Large intestine (tissue), 3 donors: ENCODE data around the gene COX7A1. TPM values are rescaled to one million over a fixed set of nuclear protein-coding genes. Genes with fewer than 3 reads are reported as not detected.

Experiments
- DNase-seq, 2 donors: peaks; one replicate each; pipeline versions ENCODE4 v3.0.0 to v3.0.0-alpha.2; 2013
- H3K27ac ChIP-seq: one replicate; pipeline ENCODE4 v1.5.1; 2013; ENCODE audit warnings: low read length
- H3K27me3 ChIP-seq: 2 replicates; pipeline ENCODE4 v1.6.1; 2013; ENCODE audit warnings: low read length; ENCODE audit not compliant: control insufficient read depth, insufficient read depth
- H3K36me3 ChIP-seq: 2 replicates; pipeline ENCODE4 v1.6.1; 2013; ENCODE audit warnings: low read length; ENCODE audit not compliant: control insufficient read depth, insufficient read depth
- H3K4me1 ChIP-seq: one replicate; pipeline ENCODE4 v1.6.1; 2013; ENCODE audit warnings: low read length; ENCODE audit not compliant: control insufficient read depth, insufficient read depth
- H3K4me3 ChIP-seq: one replicate; pipeline ENCODE4 v1.5.1; 2013; ENCODE audit warnings: low read length
- H3K9me3 ChIP-seq: one replicate; pipeline ENCODE4 v1.6.1; 2013; ENCODE audit warnings: mild to moderate bottlenecking, low read depth, low read length, moderate library complexity; ENCODE audit not compliant: control insufficient read depth
- WGBS: methylation state at CpG from one replicate; pipeline ENCODE4 v1.1.5; 2013; ENCODE audit warnings: low lambda C conversion rate; ENCODE audit not compliant: insufficient coverage; 5-methylcytosine and 5-hydroxymethylcytosine counted together
- polyA plus RNA-seq: library from polyadenylated mRNA; unstranded; fragments of 120-200 nt; gene quantifications from one replicate; pipeline ENCODE4 v1.2.1, GENCODE V29; 2013

COX7A1 gene
- polyA plus RNA-seq, 1 donor = 11.5 TPM

DNA sequence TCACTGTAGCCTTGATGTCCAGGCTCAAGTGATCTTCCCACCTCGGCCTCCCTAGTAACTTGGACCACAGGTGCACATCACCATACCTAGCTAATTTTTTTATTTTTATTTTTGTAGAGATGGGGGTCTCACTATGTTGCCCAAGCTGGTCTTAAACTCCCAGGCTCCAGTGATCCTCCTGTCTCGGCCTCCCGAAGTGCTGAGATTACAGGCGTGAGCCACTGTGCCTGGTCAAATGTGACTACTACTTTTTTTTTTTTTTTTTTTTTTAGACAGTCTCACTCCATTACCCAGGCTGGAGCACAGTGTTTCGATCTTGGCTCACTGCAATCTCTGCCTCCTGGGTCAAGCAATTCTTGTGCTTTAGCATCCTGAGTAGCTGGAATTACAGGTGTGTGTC lies 20.6 kb upstream of the COX7A1 start:
- Histone ChIP-seq H3K27me3 (no peaks in the 10 kb centered on the region), H3K4me3 (no peak overlapping the region), H3K4me1 (peaks cover 13% of the 10 kb centered on the region), H3K27ac (no peak overlapping the region), H3K36me3 (no peaks in the 10 kb centered on the region), H3K9me3 (no peaks in the 10 kb centered on the region)
- no peak for DNase-seq
- no CpG with 5 or more reads among the region's 5 CpGs for WGBS

DNA sequence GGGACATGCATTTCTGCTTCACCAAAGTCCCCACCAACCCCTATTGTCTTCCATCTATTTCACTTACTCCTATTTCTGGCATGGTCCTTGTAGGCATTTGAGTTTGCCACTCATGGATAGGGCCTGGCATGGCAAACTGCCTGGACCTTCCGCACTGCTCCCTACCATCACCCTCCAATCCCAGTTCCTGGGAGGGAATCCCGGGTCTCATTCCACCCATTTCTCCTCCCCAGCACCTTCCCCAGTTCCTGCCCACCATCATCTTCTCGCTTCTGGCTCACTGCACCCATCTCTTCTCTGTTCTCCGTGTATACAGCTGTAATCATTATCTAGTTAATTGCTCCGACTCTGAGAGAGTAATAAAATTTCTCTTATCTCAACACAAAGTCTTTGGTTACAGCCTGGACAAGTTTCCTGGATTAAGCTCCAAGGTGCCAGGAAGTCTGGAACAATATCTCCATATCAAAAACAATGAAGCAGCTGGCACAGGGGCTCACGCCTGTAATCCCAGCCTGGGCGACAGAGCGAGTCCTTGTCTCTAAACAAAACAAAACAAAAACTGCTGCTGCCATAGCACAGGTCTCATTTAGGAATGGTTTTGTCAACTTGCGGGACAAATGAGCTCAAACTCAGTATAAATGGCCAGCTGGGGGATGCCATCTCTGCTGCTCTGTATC lies 17.0 kb upstream of the COX7A1 start:
- no CpG with 5 or more reads among the region's 9 CpGs for WGBS

DNA sequence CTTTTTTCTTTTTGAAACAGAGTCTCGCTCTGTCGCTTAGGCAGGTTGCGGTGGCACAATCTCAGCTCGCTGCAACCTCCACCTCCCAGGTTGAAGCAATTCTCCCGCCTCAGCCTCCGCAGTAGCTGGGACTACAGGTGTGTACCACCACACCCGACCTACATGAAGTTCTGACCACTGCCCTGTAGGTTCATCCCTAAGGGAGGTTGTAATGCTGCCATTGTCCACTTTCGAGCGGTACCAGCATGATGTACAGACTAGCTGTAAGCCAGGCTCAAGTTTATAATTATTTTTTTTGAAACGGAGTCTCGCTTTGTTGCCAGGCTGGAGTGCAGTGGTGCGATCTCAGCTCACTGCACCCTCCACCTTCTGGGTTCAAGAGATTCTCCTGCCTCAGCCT lies 11.6 kb upstream of the COX7A1 start:
- no CpG with 5 or more reads among the region's 12 CpGs for WGBS
- Histone ChIP-seq H3K4me1 (peaks cover under 1% of the 10 kb centered on the region), H3K36me3 (peaks cover 10% of the 10 kb centered on the region), H3K9me3 (no peaks in the 10 kb centered on the region), H3K27me3 (no peaks in the 10 kb centered on the region), H3K27ac (no peak overlapping the region), H3K4me3 (no peak overlapping the region)
- DNase-seq = no peak

More for the DNA sequence above, 17.0 kb upstream of the COX7A1 start:
- Histone ChIP-seq H3K36me3 (peaks cover 2% of the 10 kb centered on the region), H3K27me3 (no peaks in the 10 kb centered on the region), H3K4me3 (no peak overlapping the region), H3K9me3 (no peaks in the 10 kb centered on the region), H3K27ac (peak overlapping the region; percentile 87), H3K4me1 (peaks cover 13% of the 10 kb centered on the region)
- peak; percentile 56 to 90 for DNase-seq

DNA sequence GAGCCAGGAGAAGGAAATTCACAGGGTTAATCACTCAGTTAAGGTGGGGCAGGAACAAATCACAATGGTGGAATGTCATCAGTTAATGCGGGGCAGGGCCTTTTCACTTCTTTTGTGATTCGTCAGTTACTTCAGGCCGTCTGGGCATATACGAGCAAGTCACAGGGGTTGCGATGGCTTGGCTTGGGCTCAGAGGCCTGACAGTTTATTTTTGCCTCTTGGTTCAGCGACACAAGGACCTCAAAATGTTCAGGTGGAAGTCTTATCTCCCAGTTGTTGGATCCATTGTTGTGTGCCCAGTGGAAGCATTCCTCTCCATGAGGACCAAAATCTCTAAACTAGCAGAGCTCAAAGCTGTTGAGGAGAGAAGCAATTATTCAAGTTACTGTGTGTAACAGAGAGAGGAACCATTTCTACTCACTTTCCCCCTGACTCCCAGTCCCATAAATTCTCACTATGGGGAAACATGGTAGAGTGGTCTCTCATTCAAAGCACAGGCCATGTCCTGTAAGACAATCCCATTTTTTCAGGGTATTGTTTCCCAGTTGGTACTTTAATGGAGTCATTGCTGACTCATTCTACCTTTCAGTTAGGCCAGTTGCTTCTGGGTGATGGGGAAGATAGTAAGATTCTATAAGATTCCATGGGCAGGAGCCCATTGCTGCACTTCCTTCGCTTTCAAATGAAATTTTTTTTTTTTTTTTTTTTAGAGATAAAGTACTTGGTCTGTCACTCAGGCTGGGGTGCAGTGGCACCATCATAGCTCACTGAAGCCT lies 8.8 kb upstream of the COX7A1 start:
- H3K27me3 ChIP-seq = no peaks in the 10 kb centered on the region
- H3K4me1 ChIP-seq = no peaks in the 10 kb centered on the region
- DNase-seq = no peak
- 100% methylated on average over 1 of the region's 7 CpGs for WGBS
- H3K9me3 ChIP-seq = no peaks in the 10 kb centered on the region
- peaks cover 7% of the 10 kb centered on the region for H3K36me3 ChIP-seq
- H3K4me3 ChIP-seq = no peak overlapping the region
- no peak overlapping the region for H3K27ac ChIP-seq

- Histone ChIP-seq H3K27me3 (no peaks in the 10 kb centered on the region), H3K9me3 (no peaks in the 10 kb centered on the region), H3K27ac (no peak overlapping the region), H3K4me1 (no peaks in the 10 kb centered on the region), H3K4me3 (no peak overlapping the region), H3K36me3 (peaks cover 35% of the 10 kb centered on the region)
- DNase-seq = no peak
- WGBS = no CpG with 5 or more reads among the region's 10 CpGs
Measured at GRCh38 chr19:36153126-36153525, 879 bp upstream of the COX7A1 start.

DNA sequence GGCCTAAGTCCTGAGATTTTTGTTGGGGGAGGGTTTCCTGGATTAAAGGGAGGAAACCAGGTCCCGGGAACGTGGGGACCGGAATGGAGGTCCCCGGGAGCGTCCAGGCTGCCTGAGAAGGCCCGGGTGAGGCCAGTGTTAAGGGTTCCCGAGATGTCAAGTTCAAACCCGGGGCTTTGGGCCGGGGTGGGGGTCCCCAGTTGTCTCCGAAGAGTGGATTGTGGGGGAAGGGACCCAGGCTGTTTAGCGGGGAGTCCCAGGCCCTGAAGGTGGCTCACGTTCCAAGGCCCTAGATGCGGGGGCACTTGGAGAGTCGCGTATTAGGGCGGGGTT lies 262 bp downstream of the COX7A1 start:
- no peak for DNase-seq
- Histone ChIP-seq H3K4me3 (peak overlapping the region; percentile 42), H3K27me3 (no peaks in the 10 kb centered on the region), H3K36me3 (peaks cover 44% of the 10 kb centered on the region), H3K27ac (peak overlapping the region; percentile 75), H3K4me1 (no peaks in the 10 kb centered on the region), H3K9me3 (no peaks in the 10 kb centered on the region)
- WGBS = no CpG with 5 or more reads among the region's 16 CpGs

DNA sequence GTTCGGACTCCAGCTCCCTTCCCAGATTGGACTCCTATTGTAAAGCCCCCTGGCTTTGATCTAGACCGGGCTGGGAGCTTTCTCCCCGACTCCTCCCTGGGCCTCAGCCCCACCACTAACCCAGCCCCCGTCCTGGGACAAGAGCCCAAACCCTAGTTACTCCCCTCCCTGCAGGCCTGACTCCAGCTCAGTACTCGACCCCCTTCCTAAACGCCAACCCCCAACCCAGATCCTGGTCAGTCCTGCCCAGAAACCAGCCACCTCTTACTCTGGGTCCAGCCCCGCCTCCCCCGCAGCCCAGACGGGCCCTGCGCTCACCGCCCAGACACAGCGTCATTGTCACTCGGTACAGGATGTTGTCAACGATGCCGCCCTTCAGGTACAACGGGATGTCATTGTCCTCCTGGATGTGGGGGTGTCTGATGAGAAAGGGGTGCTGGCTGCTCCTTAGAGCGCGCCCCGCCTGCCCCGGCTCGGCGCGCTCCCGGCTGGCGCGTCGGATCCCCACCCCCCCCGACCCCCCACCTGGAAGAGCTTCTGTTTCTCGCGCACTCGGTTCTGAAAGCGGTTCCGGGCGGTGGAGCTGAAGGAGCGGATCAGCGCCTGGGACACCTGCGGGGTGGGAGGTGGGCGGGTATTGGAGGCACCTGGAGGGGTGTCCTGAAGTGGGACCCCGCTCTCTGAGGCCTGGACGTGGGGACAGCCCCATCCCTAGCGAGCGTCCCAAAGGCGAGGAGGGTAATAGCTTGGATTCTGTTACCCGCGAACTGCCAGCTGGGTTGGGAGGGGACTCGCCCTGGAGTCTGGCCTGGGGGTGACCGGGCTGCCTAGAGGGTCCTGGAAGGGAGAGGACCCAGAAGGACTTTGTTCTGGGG lies 866 bp downstream of the COX7A1 start:
- Histone ChIP-seq H3K9me3 (no peaks in the 10 kb centered on the region), H3K4me1 (no peaks in the 10 kb centered on the region), H3K27me3 (no peaks in the 10 kb centered on the region), H3K4me3 (peak overlapping the region; percentile 42), H3K27ac (peak overlapping the region; percentile 75), H3K36me3 (peaks cover 50% of the 10 kb centered on the region)
- no CpG with 5 or more reads among the region's 47 CpGs for WGBS
- DNase-seq = peak in 1 of 2 donors; percentile 24

DNA sequence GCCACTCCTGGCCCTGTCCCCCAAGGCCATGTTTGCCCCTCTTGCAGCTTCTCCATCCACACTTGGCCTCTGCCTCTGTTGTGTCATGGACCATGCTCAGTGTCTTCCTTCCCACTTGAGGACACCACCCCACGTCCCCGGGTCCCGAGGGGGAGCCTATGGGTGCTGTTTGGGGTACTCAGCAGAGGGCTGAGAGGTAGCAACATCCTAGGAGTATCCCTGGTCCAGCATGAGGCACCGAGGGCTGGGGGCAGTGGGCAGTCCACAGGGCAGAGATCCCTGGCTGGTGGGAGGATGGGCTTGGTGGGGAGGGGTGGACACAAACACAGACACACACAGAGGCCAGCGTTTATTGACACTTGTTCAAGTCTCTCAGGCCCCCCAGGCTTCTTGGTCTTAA lies 1.7 kb downstream of the COX7A1 start:
- no peaks in the 10 kb centered on the region for H3K4me1 ChIP-seq
- H3K27ac ChIP-seq = no peak overlapping the region
- H3K27me3 ChIP-seq = no peaks in the 10 kb centered on the region
- WGBS = no CpG with 5 or more reads among the region's 5 CpGs
- DNase-seq = no peak
- no peak overlapping the region for H3K4me3 ChIP-seq
- no peaks in the 10 kb centered on the region for H3K9me3 ChIP-seq
- peaks cover 58% of the 10 kb centered on the region for H3K36me3 ChIP-seq

- H3K4me3 ChIP-seq = no peak overlapping the region
- H3K27ac ChIP-seq = no peak overlapping the region
- DNase-seq = no peak
- peaks cover 65% of the 10 kb centered on the region for H3K36me3 ChIP-seq
- no peaks in the 10 kb centered on the region for H3K9me3 ChIP-seq
- no peaks in the 10 kb centered on the region for H3K27me3 ChIP-seq
- WGBS = no CpG with 5 or more reads among the region's 13 CpGs
- no peaks in the 10 kb centered on the region for H3K4me1 ChIP-seq
Measured at GRCh38 chr19:36149673-36150406, 2.4 kb downstream of the COX7A1 start.

GRCh38 chr19:36144624-36145023 lies 7.6 kb downstream of the COX7A1 start:
- Histone ChIP-seq H3K36me3 (peaks cover 66% of the 10 kb centered on the region), H3K27me3 (no peaks in the 10 kb centered on the region), H3K4me3 (no peak overlapping the region), H3K4me1 (peaks cover 9% of the 10 kb centered on the region), H3K9me3 (no peaks in the 10 kb centered on the region), H3K27ac (no peak overlapping the region)
- DNase-seq = no peak
- WGBS = no CpG with 5 or more reads among the region's 6 CpGs
